ENCODE data around the gene CDC42BPA. TPM values are rescaled to one million over a fixed set of nuclear protein-coding genes. Genes with fewer than 3 reads are reported as not detected.

Gene CDC42BPA
- total and polyA plus RNA-seq, 12 donors: 7.4 to 73.8 (median 37.2) TPM

DNA sequence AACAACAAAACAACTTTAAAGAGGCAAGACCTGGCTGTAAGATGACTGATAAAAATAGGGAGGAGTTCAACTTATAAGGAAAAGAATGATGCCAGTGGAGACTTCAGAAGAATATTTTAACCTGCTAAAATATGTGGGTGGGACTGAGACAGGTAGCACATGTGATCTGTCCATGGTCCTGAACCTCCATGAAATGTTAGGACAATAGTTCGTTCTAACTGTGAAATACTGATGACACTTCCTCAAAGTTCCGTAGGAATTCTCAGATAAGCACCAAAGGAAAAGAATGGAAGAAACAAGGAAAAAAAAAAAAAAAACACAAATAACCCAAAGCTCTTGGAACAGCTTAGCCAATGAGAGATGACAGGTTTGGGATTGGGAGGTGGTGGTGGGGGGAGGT, 44.7 kb downstream of the CDC42BPA start:
- no peak overlapping the region for H3K27ac ChIP-seq
- H3K9me3 ChIP-seq (replicated peaks in 1 of 3): no peaks in the 10 kb centered on the region
- 0 to 37% (median 20%) methylated on average over 2 of the region's 2 CpGs for WGBS, 4 donors
- H3K4me3 ChIP-seq: no peak overlapping the region
- no peaks in the 10 kb centered on the region for H3K36me3 ChIP-seq (replicated peaks in 1 of 2)
- no peak for TF ChIP-seq POLR2A (IDR thresholded peaks at IDR 0.05)
- TF ChIP-seq, protein P1, sequence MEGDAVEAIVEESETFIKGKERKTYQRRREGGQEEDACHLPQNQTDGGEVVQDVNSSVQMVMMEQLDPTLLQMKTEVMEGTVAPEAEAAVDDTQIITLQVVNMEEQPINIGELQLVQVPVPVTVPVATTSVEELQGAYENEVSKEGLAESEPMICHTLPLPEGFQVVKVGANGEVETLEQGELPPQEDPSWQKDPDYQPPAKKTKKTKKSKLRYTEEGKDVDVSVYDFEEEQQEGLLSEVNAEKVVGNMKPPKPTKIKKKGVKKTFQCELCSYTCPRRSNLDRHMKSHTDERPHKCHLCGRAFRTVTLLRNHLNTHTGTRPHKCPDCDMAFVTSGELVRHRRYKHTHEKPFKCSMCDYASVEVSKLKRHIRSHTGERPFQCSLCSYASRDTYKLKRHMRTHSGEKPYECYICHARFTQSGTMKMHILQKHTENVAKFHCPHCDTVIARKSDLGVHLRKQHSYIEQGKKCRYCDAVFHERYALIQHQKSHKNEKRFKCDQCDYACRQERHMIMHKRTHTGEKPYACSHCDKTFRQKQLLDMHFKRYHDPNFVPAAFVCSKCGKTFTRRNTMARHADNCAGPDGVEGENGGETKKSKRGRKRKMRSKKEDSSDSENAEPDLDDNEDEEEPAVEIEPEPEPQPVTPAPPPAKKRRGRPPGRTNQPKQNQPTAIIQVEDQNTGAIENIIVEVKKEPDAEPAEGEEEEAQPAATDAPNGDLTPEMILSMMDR (IDR thresholded peaks at IDR 0.05): no peak
- peaks cover 6 to 18% of the 10 kb centered on the region in 2 donors for H3K4me1 ChIP-seq (replicated peaks in 1 of 2)
- DNase-seq: no peak
- no peaks in the 10 kb centered on the region for H3K27me3 ChIP-seq
- intact Hi-C loops (cut with DNase I): no loop called here

DNA sequence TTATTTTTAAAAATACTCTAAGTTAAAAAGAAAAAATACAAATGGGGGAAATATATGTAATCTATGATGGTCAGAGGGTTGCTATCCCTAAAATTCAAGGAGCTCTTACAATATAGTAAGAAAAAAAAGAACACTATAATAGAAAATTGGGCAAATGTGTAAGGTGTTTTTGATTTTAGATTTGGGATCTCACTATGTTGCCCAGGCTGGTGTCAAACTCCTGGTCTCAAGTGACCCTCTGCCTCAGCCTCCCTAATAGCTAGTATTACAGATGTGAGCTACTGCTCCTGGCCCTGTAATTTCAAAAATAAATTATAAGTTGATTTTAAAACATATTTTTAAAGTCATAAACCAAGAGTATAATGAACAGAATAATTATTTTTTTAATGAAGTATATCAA, 45.9 kb downstream of the CDC42BPA start:
- Histone ChIP-seq H3K27me3 (no peaks in the 10 kb centered on the region), H3K4me3 (no peak overlapping the region), H3K27ac (no peak overlapping the region), H3K4me1 (replicated peaks in 1 of 2) (peaks cover 6 to 19% of the 10 kb centered on the region in 2 donors), H3K36me3 (replicated peaks in 1 of 2) (no peaks in the 10 kb centered on the region), H3K9me3 (replicated peaks in 1 of 3) (no peaks in the 10 kb centered on the region)
- DNase-seq: no peak
- TF ChIP-seq POLR2A (IDR thresholded peaks at IDR 0.05): no peak
- TF ChIP-seq, protein P1 (IDR thresholded peaks at IDR 0.05): no peak
- intact Hi-C loops (cut with DNase I): no loop called here

DNA sequence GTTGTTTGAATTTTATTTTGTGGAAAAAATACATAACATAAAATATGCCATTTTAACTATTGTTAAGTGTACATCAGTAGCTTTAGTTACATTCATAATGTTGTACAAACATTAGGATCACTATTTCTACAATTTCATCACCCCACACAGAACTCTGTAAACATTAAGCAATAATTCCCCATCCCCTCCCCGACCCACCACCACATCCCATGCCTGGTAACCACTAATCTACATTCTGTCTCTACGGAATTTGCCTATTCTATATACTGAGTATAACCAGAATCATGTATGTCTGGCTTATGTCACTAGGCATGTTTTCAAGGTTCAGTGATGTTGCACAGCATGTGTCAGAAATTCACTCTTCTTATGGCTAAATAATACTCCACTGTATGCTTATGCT, 47.7 kb downstream of the CDC42BPA start:
- no peaks in the 10 kb centered on the region for H3K27me3 ChIP-seq
- TF ChIP-seq POLR2A (IDR thresholded peaks at IDR 0.05): no peak
- TF ChIP-seq, protein P1 (IDR thresholded peaks at IDR 0.05): no peak
- H3K4me1 ChIP-seq (replicated peaks in 1 of 2): peaks cover 6 to 19% of the 10 kb centered on the region in 2 donors
- WGBS, 4 donors: 91 to 97% (median 94%) methylated on average over 2 of the region's 2 CpGs
- intact Hi-C loops (cut with DNase I): no loop called here
- H3K36me3 ChIP-seq (replicated peaks in 1 of 2): no peaks in the 10 kb centered on the region
- DNase-seq: no peak
- no peak overlapping the region for H3K27ac ChIP-seq
- no peak overlapping the region for H3K4me3 ChIP-seq
- no peaks in the 10 kb centered on the region for H3K9me3 ChIP-seq (replicated peaks in 1 of 3)

DNA sequence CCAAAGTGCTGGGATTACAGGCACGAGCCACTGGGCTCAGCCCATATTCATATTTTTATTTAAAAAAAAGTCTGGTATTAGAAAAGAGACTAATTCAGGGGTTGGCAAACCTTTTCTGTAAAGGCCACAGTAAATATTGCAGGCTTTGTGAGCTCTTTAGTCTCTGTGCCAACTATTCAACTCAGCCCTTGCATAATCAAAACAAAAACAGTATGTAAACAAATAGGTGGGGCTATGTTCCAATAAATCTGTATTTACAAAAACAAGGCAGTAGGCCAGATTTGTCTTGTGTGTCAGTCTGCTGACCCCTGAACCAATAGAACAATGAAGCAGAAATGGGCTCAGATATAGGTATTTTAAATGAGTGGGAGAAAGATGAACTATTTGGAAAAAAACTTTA, 49.3 kb downstream of the CDC42BPA start:
- Histone ChIP-seq H3K4me3 (no peak overlapping the region), H3K4me1 (replicated peaks in 1 of 2) (peaks cover 6 to 19% of the 10 kb centered on the region in 2 donors), H3K36me3 (replicated peaks in 1 of 2) (no peaks in the 10 kb centered on the region), H3K27me3 (no peaks in the 10 kb centered on the region), H3K9me3 (replicated peaks in 1 of 3) (no peaks in the 10 kb centered on the region), H3K27ac (no peak overlapping the region)
- WGBS, 4 donors: 20 to 69% (median 50%) methylated on average over 1 of the region's 1 CpG
- no peak for DNase-seq
- no peak for TF ChIP-seq POLR2A (IDR thresholded peaks at IDR 0.05)
- TF ChIP-seq, protein P1 (IDR thresholded peaks at IDR 0.05): no peak
- intact Hi-C loops (cut with DNase I): no loop called here
